HL-60 (cell line): ENCODE measurements around the gene GALNT17.

Experiments
- DNase-seq, 2 experiments: peaks; one replicate each; pipeline ENCODE4 v3.0.0-alpha.2; 2010 to 2020; ENCODE audit warnings: low read depth in 1 of 2, low spot score in 1 of 2
- H3K27ac ChIP-seq: fragments of 250-450 bp; sonication (Bioruptor Pico); replicated peaks from 2 replicates; pipeline ENCODE4 v1.5.1; 2020; ENCODE audit warnings: mild to moderate bottlenecking, moderate library complexity
- H3K27me3 ChIP-seq: fragments of 250-450 bp; sonication (Bioruptor Pico); 2 replicates; pipeline ENCODE4 v1.5.1; 2021; ENCODE audit warnings: mild to moderate bottlenecking, moderate library complexity; ENCODE audit not compliant: insufficient read depth, poor library complexity, severe bottlenecking
- H3K4me3 ChIP-seq: replicated peaks from 2 replicates; pipeline ENCODE4 v1.5.1; 2011; ENCODE audit warnings: mild to moderate bottlenecking, control low read depth, low read length; ENCODE audit not compliant: insufficient read depth
- GABPA ChIP-seq: IDR thresholded peaks from 2 replicates; pipeline ENCODE4 v1.6.1; 2012; ENCODE audit warnings: low read depth
- POLR2AphosphoS5 ChIP-seq: IDR thresholded peaks from 2 replicates; pipeline ENCODE4 v1.6.1; 2012; ENCODE audit warnings: low read depth
- SPI1 ChIP-seq: IDR thresholded peaks from 2 replicates; pipeline ENCODE4 v1.6.1; 2012; ENCODE audit warnings: low read depth, mild to moderate bottlenecking, borderline replicate concordance
- TF ChIP-seq, protein P1 (sequence below): IDR thresholded peaks from one replicate; pipeline ENCODE4 v1.5.1; 2011; ENCODE audit warnings: low read length, control low read depth, inconsistent platforms; ENCODE audit not compliant: insufficient read depth
- TF ChIP-seq, protein P2 (sequence below): IDR thresholded peaks from 2 replicates; pipeline ENCODE4 v1.6.1; 2012; ENCODE audit warnings: low read depth; ENCODE audit not compliant: insufficient replicate concordance

The GALNT17 gene

DNA sequence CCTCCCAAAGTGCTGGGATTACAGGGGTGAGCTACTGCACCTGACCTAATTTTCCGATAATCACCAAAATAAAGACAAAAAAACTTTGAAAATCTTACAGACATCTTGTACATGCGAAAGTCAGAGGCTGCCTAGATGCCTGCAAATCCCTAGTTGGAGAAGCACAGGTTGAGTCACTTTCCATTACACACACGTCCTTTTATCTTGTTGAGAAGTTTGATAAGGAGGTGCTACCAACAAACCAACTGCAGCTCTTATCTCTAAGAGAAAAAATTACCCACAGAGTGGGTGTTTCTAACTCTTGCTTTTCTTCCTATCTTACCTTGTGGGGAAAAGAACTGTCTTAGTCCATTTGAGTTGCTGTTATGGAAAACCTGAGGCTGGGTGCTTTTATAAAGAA, 589.8 kb downstream of the GALNT17 start:
- TF ChIP-seq POLR2AphosphoS5: no peak
- TF ChIP-seq, protein P1, sequence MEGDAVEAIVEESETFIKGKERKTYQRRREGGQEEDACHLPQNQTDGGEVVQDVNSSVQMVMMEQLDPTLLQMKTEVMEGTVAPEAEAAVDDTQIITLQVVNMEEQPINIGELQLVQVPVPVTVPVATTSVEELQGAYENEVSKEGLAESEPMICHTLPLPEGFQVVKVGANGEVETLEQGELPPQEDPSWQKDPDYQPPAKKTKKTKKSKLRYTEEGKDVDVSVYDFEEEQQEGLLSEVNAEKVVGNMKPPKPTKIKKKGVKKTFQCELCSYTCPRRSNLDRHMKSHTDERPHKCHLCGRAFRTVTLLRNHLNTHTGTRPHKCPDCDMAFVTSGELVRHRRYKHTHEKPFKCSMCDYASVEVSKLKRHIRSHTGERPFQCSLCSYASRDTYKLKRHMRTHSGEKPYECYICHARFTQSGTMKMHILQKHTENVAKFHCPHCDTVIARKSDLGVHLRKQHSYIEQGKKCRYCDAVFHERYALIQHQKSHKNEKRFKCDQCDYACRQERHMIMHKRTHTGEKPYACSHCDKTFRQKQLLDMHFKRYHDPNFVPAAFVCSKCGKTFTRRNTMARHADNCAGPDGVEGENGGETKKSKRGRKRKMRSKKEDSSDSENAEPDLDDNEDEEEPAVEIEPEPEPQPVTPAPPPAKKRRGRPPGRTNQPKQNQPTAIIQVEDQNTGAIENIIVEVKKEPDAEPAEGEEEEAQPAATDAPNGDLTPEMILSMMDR: no peak
- TF ChIP-seq, protein P2, sequence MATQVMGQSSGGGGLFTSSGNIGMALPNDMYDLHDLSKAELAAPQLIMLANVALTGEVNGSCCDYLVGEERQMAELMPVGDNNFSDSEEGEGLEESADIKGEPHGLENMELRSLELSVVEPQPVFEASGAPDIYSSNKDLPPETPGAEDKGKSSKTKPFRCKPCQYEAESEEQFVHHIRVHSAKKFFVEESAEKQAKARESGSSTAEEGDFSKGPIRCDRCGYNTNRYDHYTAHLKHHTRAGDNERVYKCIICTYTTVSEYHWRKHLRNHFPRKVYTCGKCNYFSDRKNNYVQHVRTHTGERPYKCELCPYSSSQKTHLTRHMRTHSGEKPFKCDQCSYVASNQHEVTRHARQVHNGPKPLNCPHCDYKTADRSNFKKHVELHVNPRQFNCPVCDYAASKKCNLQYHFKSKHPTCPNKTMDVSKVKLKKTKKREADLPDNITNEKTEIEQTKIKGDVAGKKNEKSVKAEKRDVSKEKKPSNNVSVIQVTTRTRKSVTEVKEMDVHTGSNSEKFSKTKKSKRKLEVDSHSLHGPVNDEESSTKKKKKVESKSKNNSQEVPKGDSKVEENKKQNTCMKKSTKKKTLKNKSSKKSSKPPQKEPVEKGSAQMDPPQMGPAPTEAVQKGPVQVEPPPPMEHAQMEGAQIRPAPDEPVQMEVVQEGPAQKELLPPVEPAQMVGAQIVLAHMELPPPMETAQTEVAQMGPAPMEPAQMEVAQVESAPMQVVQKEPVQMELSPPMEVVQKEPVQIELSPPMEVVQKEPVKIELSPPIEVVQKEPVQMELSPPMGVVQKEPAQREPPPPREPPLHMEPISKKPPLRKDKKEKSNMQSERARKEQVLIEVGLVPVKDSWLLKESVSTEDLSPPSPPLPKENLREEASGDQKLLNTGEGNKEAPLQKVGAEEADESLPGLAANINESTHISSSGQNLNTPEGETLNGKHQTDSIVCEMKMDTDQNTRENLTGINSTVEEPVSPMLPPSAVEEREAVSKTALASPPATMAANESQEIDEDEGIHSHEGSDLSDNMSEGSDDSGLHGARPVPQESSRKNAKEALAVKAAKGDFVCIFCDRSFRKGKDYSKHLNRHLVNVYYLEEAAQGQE: no peak
- no peak for TF ChIP-seq GABPA
- no peak overlapping the region for H3K4me3 ChIP-seq
- no peak for DNase-seq
- H3K27ac ChIP-seq: no peak overlapping the region
- no peaks in the 10 kb centered on the region for H3K27me3 ChIP-seq

DNA sequence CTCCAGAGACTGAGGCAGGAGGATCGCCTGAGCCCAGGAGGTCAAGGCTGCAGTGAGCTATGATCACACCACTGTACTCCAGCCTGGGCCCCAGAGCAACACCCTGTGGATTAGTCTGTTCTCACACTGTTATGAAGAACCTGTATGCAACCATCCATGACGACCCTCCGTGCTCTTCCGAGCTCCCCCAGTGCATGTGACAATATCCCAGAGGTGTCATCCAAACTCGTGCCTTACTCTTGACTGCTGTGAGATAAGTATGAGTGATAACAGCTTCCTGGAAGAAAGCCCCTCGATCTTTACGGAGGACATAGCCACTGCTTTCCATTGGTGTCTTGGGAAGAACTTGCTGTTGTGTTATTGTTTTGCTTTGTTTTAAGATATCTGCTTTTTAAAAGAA, 591.9 kb downstream of the GALNT17 start:
- no peak overlapping the region for H3K27ac ChIP-seq
- TF ChIP-seq GABPA (no peak), SPI1 (no peak), POLR2AphosphoS5 (no peak)
- TF ChIP-seq, protein P2: no peak
- TF ChIP-seq, protein P1: no peak
- no peak for DNase-seq

DNA sequence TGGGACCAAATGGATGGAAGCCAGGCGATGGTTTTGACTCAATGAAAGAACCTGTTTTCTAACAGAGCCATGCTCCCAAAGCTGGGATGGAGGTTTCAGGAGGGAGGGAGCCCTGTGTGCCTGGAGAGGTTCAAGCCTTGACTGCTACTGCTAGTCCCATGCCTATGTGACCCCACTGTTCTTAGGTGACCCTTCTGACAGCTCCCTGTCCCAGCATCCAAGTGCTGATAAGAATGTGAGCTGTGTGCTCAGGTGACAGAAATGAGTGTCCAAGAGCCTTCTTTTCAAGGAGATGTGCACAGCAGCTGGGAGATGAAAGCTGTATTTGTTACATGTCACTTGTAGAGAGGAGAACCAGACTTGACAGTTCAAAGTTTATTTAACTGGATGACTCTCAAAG, 595.4 kb downstream of the GALNT17 start:
- Histone ChIP-seq H3K27me3 (no peaks in the 10 kb centered on the region), H3K27ac (no peak overlapping the region), H3K4me3 (no peak overlapping the region)
- no peak for TF ChIP-seq POLR2AphosphoS5
- no peak for TF ChIP-seq GABPA
- TF ChIP-seq, protein P1: no peak
- TF ChIP-seq, protein P2: no peak
- no peak for TF ChIP-seq SPI1
- no peak for DNase-seq

More for the DNA sequence above, 591.9 kb downstream of the GALNT17 start:
- H3K27me3 ChIP-seq: no peaks in the 10 kb centered on the region
- no peak overlapping the region for H3K4me3 ChIP-seq
